ENCODE measurements around the gene POLDIP3.

DNA sequence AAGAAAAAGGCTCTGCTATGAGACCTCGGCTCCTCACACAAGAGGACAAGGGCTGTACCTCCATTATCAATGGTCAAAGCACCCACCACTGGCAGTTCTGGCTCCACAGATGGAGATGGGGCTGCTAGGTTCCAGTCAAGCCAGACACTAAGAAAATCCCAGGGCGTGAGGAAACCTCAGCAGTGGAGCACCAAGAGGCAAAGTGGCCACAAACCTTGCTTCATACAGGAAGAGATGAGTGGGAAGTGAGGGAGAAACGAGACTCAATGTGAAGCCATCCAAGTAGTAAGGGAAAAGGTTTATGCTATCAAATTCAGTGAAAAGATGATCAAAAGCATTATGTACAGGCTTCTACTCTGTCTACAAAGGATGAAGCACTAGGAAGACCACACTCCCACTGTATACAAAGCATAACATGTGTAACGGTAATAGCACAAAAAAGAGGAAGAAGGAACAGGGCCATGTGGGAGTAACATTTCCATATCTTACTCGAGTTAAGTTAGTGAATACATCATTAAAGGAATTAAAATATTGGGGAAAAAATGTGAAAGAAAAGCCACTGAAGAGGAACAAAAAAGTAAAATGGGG is 27.0 kb downstream of the POLDIP3 start:
- TF ChIP-seq CTCF (IDR thresholded peaks at IDR 0.05; ENCODE audit: insufficient read depth, low read length, poor library complexity, severe bottlenecking) (no peak), EZH2phosphoT487 (conservative IDR thresholded peaks at IDR 0.05; ENCODE audit: low read length) (no peak)

All from SU-DHL-6 (cell line).